CD4-positive, alpha-beta T cell (primary cell): ENCODE results near the gene DGKI. TPM values are rescaled to one million over a fixed set of nuclear protein-coding genes. Genes with fewer than 3 reads are reported as not detected.

ENCODE experiments used
- ATAC-seq: fragments of 200-7000 bp; cut with Tn5 transposase; one replicate; pipeline ENCODE4 v1.10.0; 2022; ENCODE audit warnings: mild to moderate bottlenecking; ENCODE audit not compliant: poor library complexity
- CTCF ChIA-PET: fragments of 350-600 bp; sonication (Branson Sonifier 250); formaldehyde crosslinking; loops from one replicate; lab custom pipeline; 2021; ENCODE audit warnings: antibody characterized with exemption, inconsistent platforms; lab: Charles Lee
- POLR2A ChIA-PET: fragments of 350-600 bp; sonication (Branson Sonifier 250); formaldehyde crosslinking; loops from one replicate; lab custom pipeline; 2021; ENCODE audit warnings: antibody characterized with exemption, inconsistent platforms; lab: Charles Lee
- DNase-seq, 14 experiments: peaks; one replicate each; pipeline ENCODE4 v3.0.0-alpha.2; 2013 to 2020; ENCODE audit warnings: mixed read lengths in 2 of 14
- H3K27ac ChIP-seq, 2 donors: one replicate each; pipeline versions ENCODE4 v1.5.1 to v1.7.0; 2013; ENCODE audit warnings: low read length in 2 of 2, low read depth in 1 of 2, mild to moderate bottlenecking in 1 of 2
- H3K27me3 ChIP-seq, 2 experiments: 1 replicate in 1 of 2; 2 replicates in 1 of 2; pipeline versions ENCODE4 v1.6.1 to v1.7.0; 2013; ENCODE audit warnings: low read length in 2 of 2, control low read depth in 1 of 2, mild to moderate bottlenecking in 1 of 2, moderate library complexity in 1 of 2; ENCODE audit not compliant: insufficient read depth in 2 of 2, control insufficient read depth in 1 of 2
- H3K36me3 ChIP-seq: one replicate; pipeline ENCODE4 v1.6.1; 2013; ENCODE audit warnings: low read length, control low read depth; ENCODE audit not compliant: insufficient read depth
- H3K4me1 ChIP-seq: one replicate; pipeline ENCODE4 v1.6.1; 2013; ENCODE audit warnings: low read length, control low read depth; ENCODE audit not compliant: insufficient read depth
- H3K4me3 ChIP-seq: one replicate; pipeline ENCODE4 v1.5.1; 2013; ENCODE audit warnings: mild to moderate bottlenecking, low read length, moderate library complexity
- H3K9me3 ChIP-seq, 2 experiments: 1 replicate in 1 of 2; 2 replicates in 1 of 2; pipeline versions ENCODE4 v1.6.1 to v1.7.0; 2013; ENCODE audit warnings: low read length in 2 of 2, mild to moderate bottlenecking in 2 of 2, control low read depth in 1 of 2, moderate library complexity in 1 of 2; ENCODE audit not compliant: control insufficient read depth in 1 of 2, insufficient read depth in 1 of 2
- H3K27ac Mint-ChIP-seq: one replicate; pipeline ENCODE4 v1.8.0; 2020; ENCODE audit warnings: mixed read lengths
- H3K27me3 Mint-ChIP-seq: one replicate; pipeline ENCODE4 v1.8.0; 2021; ENCODE audit warnings: mixed read lengths
- H3K36me3 Mint-ChIP-seq: one replicate; pipeline ENCODE4 v1.8.0; 2021; ENCODE audit warnings: low read depth, mixed read lengths
- H3K4me1 Mint-ChIP-seq: one replicate; pipeline ENCODE4 v1.8.0; 2021; ENCODE audit warnings: low read depth, mixed read lengths
- H3K4me3 Mint-ChIP-seq: one replicate; pipeline ENCODE4 v1.8.0; 2020; ENCODE audit warnings: mild to moderate bottlenecking, mixed read lengths
- H3K9me3 Mint-ChIP-seq: one replicate; pipeline ENCODE4 v1.8.0; 2020; ENCODE audit warnings: mixed read lengths
- CTCF ChIP-seq: fragments of 200-600 bp; IDR thresholded peaks from one replicate; pipeline ENCODE4 v1.8.0; 2022; ENCODE audit warnings: antibody characterized with exemption, mild to moderate bottlenecking
- intact Hi-C, 2 experiments: fragments of 100-400 bp; cut with DNase I in 1 of 2; cut with micrococcal nuclease in 1 of 2; formaldehyde crosslinking; loops; one replicate each; pipeline versions ENCODE4 v1.15.1 to v1.9.0; 2023 to 2025; cut with DNase I, micrococcal nuclease
- total RNA-seq, 174 experiments: library from RNA in 2 of 174; stranded (reverse) in 2 of 174; gene quantifications; one replicate each; pipeline ENCODE4 v1.2.3 and lab custom pipeline; 2021 to 2026

DGKI gene
- total RNA-seq, 2 experiments from 2014 or later, result not detected

- CTCF ChIA-PET, result no interaction called here
- Mint-ChIP-seq H3K27ac (no peak overlapping the region), H3K9me3 (no peaks in the 10 kb centered on the region)
Observed at GRCh38 chr7:137628216-137628615, 218.6 kb downstream of the DGKI start.

GRCh38 chr7:137626469-137627067, 220.2 kb downstream of the DGKI start:
- H3K27me3 Mint-ChIP-seq, result peaks cover 22% of the 10 kb centered on the region
- CTCF ChIA-PET, result no interaction called here
- H3K36me3 ChIP-seq, result no peaks in the 10 kb centered on the region
- no peaks in the 10 kb centered on the region for H3K9me3 ChIP-seq
- H3K4me1 ChIP-seq, result no peaks in the 10 kb centered on the region
- no peaks in the 10 kb centered on the region for H3K4me1 Mint-ChIP-seq
- H3K4me3 Mint-ChIP-seq, result no peak overlapping the region
- TF ChIP-seq CTCF, result peak; percentile 32
- no peak for ATAC-seq
- peak in 3 of 14 experiments; percentile 13 to 36 (median 31) for DNase-seq
- no peak overlapping the region for H3K4me3 ChIP-seq
- H3K27me3 ChIP-seq, result peaks cover 3 to 5% of the 10 kb centered on the region in 2 experiments
- H3K27ac ChIP-seq, result no peak overlapping the region
- no peaks in the 10 kb centered on the region for H3K9me3 Mint-ChIP-seq
- no peak overlapping the region for H3K27ac Mint-ChIP-seq
- H3K36me3 Mint-ChIP-seq, result no peaks in the 10 kb centered on the region
- intact Hi-C loops, result no loop called here
- POLR2A ChIA-PET, result no interaction called here

More at GRCh38 chr7:137628216-137628615, 218.6 kb downstream of the DGKI start:
- H3K4me3 Mint-ChIP-seq, result no peak overlapping the region
- H3K36me3 ChIP-seq, result no peaks in the 10 kb centered on the region
- POLR2A ChIA-PET, result no interaction called here
- no peak overlapping the region for H3K4me3 ChIP-seq
- no peak overlapping the region for H3K27ac ChIP-seq
- H3K4me1 ChIP-seq, result no peaks in the 10 kb centered on the region
- no peaks in the 10 kb centered on the region for H3K9me3 ChIP-seq
- H3K36me3 Mint-ChIP-seq, result no peaks in the 10 kb centered on the region
- no peak for ATAC-seq
- intact Hi-C loops, result no loop called here
- peaks cover 22% of the 10 kb centered on the region for H3K27me3 Mint-ChIP-seq
- no peak for DNase-seq
- no peak for TF ChIP-seq CTCF
- no peaks in the 10 kb centered on the region for H3K4me1 Mint-ChIP-seq
- peaks cover 3 to 5% of the 10 kb centered on the region in 2 experiments for H3K27me3 ChIP-seq

DNA sequence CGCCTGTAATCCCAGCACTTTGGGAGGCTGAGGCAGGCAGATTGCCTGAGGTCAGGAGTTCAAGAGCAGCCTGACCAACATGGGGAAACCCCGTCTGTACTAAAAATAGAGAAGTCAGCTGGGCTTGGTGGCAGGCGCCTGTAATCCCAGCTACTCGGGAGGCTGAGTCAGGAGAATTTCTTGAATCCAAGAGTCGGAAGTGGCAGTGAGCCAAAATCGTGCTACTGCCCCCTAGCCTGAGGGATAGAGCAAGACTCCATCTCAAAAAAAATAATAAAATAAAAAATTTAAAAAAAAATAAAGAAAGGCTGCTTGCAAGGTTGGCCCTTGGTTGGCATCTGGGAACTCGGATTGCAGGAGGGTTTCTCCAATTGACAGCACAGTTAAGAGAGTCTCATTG, 221.6 kb downstream of the DGKI start:
- no peaks in the 10 kb centered on the region for H3K36me3 Mint-ChIP-seq
- no peak overlapping the region for H3K4me3 Mint-ChIP-seq
- peaks cover 3 to 5% of the 10 kb centered on the region in 2 experiments for H3K27me3 ChIP-seq
- no peak overlapping the region for H3K4me3 ChIP-seq
- no peak overlapping the region for H3K27ac Mint-ChIP-seq
- ATAC-seq (no peak), DNase-seq (peak in 1 of 14 experiments; percentile 11)
- TF ChIP-seq CTCF, result no peak
- intact Hi-C loops, result no loop called here
- no peaks in the 10 kb centered on the region for H3K4me1 Mint-ChIP-seq
- ChIA-PET POLR2A (no interaction called here), CTCF (no interaction called here)
- no peaks in the 10 kb centered on the region for H3K36me3 ChIP-seq
- H3K9me3 Mint-ChIP-seq, result no peaks in the 10 kb centered on the region
- no peaks in the 10 kb centered on the region for H3K4me1 ChIP-seq
- H3K9me3 ChIP-seq, result no peaks in the 10 kb centered on the region
- H3K27me3 Mint-ChIP-seq, result peaks cover 22% of the 10 kb centered on the region
- no peak overlapping the region for H3K27ac ChIP-seq
